Fibroblast of lung (primary cell): ENCODE data around the gene NDOR1.

Source experiments
- CTCF ChIP-seq, 2 donors: IDR thresholded peaks in 1 of 2; conservative IDR thresholded peaks in 1 of 2; 1 replicate in 1 of 2; 2 replicates in 1 of 2; pipeline ENCODE4 v1.5.1; 2011 to 2012; ENCODE audit warnings: low read length in 2 of 2, control low read depth in 1 of 2, inconsistent platforms in 1 of 2, low read depth in 1 of 2, mild to moderate bottlenecking in 1 of 2
- EZH2 ChIP-seq: IDR thresholded peaks from 2 replicates; pipeline ENCODE4 v1.5.1; 2012; ENCODE audit warnings: low read length, control low read depth, mild to moderate bottlenecking; ENCODE audit errors: missing control alignments

- TF ChIP-seq EZH2 (no peak), CTCF (conservative IDR thresholded peaks at IDR 0.05 in 1 of 2, IDR thresholded peaks at IDR 0.05 in 1 of 2; ENCODE audit: low read depth in 1 of 2, low read length in 2 of 2) (no peak)
Measured at GRCh38 chr9:137201205-137201868, 4.2 kb upstream of the NDOR1 start.
